Stimulated activated naive CD8-positive, alpha-beta T cell treated with anti-CD3 and anti-CD28 coated beads, Interleukin-15, Interleukin-2, amounts not matched to agents 100 ng/mL and 50 ng/mL, for 24 hours (primary cell): ENCODE measurements around the gene ZFYVE26.

Source experiments
- H3K27ac Mint-ChIP-seq: one replicate; pipeline ENCODE4 v1.8.0; 2021; ENCODE audit warnings: mild to moderate bottlenecking, mixed read lengths
- H3K27me3 Mint-ChIP-seq: one replicate; pipeline ENCODE4 v1.8.0; 2021; ENCODE audit warnings: mixed read lengths
- H3K36me3 Mint-ChIP-seq: one replicate; pipeline ENCODE4 v1.8.0; 2021; ENCODE audit warnings: low read depth, mixed read lengths
- H3K4me1 Mint-ChIP-seq: one replicate; pipeline ENCODE4 v1.8.0; 2021; ENCODE audit warnings: low read depth, mixed read lengths
- H3K4me3 Mint-ChIP-seq: one replicate; pipeline ENCODE4 v1.8.0; 2021; ENCODE audit warnings: mild to moderate bottlenecking, mixed read lengths
- H3K9me3 Mint-ChIP-seq: one replicate; pipeline ENCODE4 v1.8.0; 2021; ENCODE audit warnings: mixed read lengths

Gene ZFYVE26

DNA sequence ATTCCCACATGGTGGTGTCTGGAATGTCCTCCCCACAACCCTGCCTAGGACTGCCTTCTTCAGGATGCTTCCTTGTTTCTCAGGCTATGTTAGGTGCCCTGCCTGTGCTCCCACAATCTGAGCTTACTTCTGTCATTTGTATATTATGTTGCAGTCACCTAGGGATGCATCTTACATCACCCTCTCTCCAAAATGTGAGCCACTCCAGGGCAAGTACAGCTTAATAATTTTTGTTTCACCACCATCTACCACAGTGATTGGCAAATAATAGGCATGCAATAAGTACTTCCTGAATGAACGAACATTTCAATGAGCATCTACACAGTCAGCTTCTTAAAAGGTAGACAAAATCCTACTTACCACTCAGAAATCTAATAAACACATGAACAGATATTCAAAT, 37.6 kb downstream of the ZFYVE26 start:
- Mint-ChIP-seq H3K27me3 (no peaks in the 10 kb centered on the region), H3K4me1 (no peaks in the 10 kb centered on the region), H3K27ac (no peak overlapping the region), H3K9me3 (no peaks in the 10 kb centered on the region), H3K36me3 (peaks cover 77% of the 10 kb centered on the region), H3K4me3 (no peak overlapping the region)

DNA sequence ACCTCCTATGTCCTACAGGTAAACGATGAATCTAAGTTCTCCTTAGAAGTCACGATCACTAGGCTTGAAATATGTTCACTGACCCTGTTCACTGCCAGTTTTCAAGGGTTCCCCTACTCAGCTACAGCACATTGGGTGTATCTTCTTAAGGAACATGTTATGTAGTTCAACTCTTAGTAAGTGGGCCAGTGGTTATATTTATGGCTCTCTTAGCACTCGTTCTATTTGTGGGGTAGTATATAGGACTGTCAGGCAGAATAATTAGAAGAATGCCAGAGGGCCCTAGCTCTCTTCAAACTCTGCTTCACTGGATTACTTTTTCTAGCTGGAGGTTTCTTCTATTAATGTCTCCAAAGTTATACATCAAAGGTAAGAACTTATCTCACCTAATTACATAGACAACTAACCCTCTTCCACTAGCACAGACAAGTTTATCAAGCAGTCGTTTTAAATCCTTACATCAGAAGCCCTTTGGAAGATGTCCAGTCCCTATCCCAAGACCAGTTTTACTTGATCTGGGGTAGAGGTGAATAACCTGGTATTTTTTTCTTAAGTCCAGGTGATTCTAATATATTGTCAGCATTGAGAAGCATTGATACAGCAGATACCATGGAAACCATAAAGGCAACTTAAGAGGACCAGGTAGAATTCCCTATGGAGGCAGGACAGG, 39.6 kb downstream of the ZFYVE26 start:
- Mint-ChIP-seq H3K9me3 (no peaks in the 10 kb centered on the region), H3K27ac (no peak overlapping the region), H3K27me3 (no peaks in the 10 kb centered on the region), H3K4me1 (no peaks in the 10 kb centered on the region), H3K4me3 (no peak overlapping the region), H3K36me3 (peaks cover 71% of the 10 kb centered on the region)

DNA sequence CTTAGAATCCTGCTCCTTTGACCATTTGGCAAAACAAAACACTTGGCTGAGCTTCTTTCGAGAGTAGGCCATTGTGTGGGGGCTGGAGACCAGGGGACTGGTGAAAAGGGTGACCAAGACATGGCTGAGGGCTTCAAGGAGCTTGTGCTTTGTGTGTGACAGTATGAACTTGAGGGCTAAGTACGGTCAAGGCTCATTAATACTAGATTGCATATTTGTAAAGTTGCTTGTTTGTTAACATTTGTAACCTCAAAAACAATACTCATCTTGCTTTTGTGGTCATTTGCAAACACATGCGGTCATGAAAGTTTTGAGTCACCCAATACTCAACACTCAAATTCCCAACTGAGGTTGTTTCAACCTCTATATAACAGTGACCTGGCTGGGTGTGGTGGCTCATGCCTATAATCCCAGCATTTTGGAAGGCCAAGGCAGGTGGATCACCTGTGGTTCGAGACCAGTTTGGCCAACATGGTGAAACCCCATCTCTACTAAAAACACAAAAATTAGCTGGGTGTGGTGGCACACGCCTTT, 42.5 kb downstream of the ZFYVE26 start:
- H3K27me3 Mint-ChIP-seq = no peaks in the 10 kb centered on the region
- no peaks in the 10 kb centered on the region for H3K4me1 Mint-ChIP-seq
- peaks cover 65% of the 10 kb centered on the region for H3K36me3 Mint-ChIP-seq
- H3K4me3 Mint-ChIP-seq = no peak overlapping the region
- no peaks in the 10 kb centered on the region for H3K9me3 Mint-ChIP-seq
- H3K27ac Mint-ChIP-seq = no peak overlapping the region

DNA sequence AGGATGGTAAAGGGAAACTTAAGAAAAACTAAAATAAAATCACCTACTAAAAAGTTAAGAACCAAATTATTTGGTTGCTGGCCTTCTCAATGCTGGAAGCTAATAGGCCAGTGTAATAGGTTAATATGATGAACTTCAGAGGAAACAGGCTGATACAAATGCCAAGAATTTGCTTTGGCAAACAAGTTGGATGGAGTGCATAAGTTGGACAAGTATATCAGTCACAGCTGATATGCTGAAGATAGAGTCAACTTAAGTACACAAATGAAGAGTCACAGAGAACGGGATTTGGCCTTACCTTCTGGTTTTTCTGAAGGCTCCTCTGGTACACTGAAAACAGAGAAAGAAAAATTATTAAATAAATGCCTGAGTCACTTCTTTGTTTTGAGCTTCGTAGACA, 48.2 kb downstream of the ZFYVE26 start:
- Mint-ChIP-seq H3K36me3 (peaks cover 56% of the 10 kb centered on the region), H3K9me3 (no peaks in the 10 kb centered on the region), H3K4me1 (no peaks in the 10 kb centered on the region), H3K27me3 (no peaks in the 10 kb centered on the region), H3K27ac (no peak overlapping the region), H3K4me3 (no peak overlapping the region)

DNA sequence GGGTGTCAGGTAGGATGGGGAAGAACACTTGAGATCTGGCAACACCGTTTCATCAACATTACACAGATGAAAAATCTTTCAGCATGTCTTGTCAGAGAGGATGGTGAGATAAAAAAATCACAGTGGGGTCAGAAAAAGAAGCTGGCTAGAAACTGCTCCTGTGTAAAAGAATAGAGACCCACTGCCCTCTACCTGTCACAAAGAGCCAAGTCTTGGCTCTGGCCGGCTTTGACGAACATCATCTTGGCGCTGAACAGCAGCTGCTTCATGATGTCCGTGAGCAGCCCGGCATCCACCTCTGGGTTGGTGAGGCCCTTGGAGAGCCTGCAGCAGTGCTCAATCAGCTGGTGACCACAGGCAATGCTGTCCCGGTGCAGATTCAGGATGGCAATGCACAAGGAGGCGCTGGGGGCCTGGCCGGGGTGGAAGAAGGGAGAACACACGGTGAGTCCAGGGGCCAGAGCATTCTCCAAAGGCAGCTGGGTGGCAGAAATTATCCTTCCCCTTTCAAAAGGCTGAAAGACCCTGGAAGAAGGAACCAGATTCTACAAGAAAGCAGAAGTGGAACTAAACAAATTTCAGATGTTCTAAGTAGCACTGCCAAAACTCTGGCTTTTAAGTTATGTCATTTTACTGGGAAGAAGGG, 50.2 kb downstream of the ZFYVE26 start:
- Mint-ChIP-seq H3K27ac (no peak overlapping the region), H3K4me3 (no peak overlapping the region), H3K36me3 (peaks cover 52% of the 10 kb centered on the region), H3K4me1 (no peaks in the 10 kb centered on the region), H3K27me3 (no peaks in the 10 kb centered on the region), H3K9me3 (no peaks in the 10 kb centered on the region)

DNA sequence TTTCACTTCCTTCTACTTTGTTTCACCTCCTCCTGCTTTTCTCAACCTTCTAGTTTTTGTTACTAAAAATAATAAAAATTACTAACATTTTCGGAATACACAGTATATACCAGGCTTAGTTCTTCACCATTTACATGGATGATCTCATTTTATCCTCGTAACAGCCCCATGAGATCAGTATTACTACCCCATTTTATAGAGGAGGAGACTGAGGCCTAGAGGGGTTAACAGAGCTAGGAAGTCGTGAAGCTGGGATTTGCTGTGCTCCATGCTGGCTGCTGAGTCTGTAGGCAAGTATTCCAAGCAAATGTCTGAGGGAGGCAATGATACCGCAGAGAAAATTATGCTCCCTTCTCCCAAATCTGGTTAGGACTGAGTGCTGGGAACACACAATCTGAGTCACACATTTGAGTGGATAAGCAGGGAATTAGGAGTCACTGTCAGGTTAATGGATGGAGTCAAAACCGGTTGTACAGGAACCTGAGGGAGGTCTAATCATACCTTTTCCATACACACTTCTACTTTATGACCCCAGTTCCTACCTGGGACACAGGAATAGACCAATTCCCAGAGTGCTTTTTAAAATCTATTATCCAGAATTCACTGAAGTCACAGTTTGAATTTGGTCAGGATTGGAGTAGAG, 51.1 kb downstream of the ZFYVE26 start:
- Mint-ChIP-seq H3K27me3 (no peaks in the 10 kb centered on the region), H3K4me1 (no peaks in the 10 kb centered on the region), H3K27ac (no peak overlapping the region), H3K9me3 (no peaks in the 10 kb centered on the region), H3K36me3 (peaks cover 58% of the 10 kb centered on the region), H3K4me3 (no peak overlapping the region)

DNA sequence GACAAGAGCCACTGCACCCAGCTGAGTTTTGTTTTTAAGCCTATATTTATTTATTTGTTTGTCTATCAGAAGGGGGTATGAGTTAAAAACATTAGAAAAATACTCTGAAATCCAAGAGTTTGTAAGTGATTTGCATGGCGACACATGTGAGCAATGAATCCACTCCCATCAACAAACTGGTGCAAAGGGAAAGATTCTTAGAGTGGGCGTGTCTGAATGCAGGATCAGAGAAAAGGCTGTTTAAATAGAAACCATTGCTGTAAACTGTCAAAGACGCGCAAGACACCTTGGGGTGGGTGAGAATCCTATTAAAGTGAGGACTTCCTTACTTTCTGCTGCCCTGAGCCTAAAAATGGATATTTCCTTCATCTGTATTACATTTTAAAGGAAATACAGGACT, 51.9 kb downstream of the ZFYVE26 start:
- Mint-ChIP-seq H3K27me3 (no peaks in the 10 kb centered on the region), H3K4me3 (no peak overlapping the region)

DNA sequence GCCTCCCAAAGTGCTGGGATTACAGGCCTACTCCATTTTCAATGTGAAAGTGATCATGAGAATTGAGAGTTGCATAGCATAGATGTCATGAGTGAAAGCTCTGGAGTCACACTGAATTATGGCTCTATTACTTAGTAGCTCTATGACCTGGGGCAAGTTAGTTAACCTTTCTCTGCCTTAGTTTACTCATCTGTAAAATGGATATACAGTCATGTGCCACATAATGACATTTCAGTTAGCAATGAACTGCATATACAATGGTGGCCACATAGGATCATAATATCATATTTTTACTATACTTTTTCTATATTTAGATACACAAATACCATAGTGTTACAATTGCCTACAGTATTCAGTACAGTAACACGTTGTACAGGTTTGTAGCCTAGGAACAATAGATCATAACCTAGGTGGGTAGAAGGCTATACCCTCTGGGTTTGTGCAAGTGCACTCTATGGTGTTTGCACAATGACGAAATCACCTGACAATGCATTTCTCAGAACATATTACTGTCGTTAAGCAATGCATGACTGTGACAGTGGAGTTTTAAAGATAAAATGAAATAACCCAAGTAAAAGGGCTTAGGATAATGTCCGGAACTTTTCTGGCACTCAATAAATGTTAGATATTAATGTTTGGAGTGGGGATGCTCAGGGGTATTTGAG, 53.1 kb downstream of the ZFYVE26 start:
- Mint-ChIP-seq H3K4me1 (no peaks in the 10 kb centered on the region), H3K27me3 (no peaks in the 10 kb centered on the region), H3K36me3 (peaks cover 65% of the 10 kb centered on the region), H3K27ac (no peak overlapping the region), H3K4me3 (no peak overlapping the region), H3K9me3 (no peaks in the 10 kb centered on the region)

More for the DNA sequence above, 51.9 kb downstream of the ZFYVE26 start:
- Mint-ChIP-seq H3K9me3 (no peaks in the 10 kb centered on the region), H3K36me3 (peaks cover 60% of the 10 kb centered on the region), H3K4me1 (no peaks in the 10 kb centered on the region), H3K27ac (no peak overlapping the region)

DNA sequence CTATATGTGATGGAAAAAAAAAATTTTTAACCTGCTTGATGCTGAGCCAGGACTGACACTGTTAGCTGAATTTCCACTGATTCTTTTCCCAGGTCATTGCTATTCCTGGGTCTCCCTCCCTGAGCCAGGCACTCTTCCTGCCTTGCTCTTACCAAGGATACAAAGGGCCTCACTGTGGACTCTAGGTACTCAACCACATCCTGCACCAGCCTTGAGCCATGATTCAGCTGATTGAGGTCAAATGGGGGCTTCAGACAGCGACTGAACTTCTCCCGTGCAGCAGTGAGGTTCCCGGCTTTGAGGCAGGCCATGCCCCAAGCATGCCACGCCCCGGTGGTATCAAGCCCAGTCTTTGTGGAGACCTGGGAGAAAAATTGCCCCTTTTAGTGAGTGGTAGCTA, 54.3 kb downstream of the ZFYVE26 start:
- no peak overlapping the region for H3K4me3 Mint-ChIP-seq
- no peaks in the 10 kb centered on the region for H3K27me3 Mint-ChIP-seq
- no peak overlapping the region for H3K27ac Mint-ChIP-seq
- H3K9me3 Mint-ChIP-seq = no peaks in the 10 kb centered on the region
- peaks cover 62% of the 10 kb centered on the region for H3K36me3 Mint-ChIP-seq
- no peaks in the 10 kb centered on the region for H3K4me1 Mint-ChIP-seq

DNA sequence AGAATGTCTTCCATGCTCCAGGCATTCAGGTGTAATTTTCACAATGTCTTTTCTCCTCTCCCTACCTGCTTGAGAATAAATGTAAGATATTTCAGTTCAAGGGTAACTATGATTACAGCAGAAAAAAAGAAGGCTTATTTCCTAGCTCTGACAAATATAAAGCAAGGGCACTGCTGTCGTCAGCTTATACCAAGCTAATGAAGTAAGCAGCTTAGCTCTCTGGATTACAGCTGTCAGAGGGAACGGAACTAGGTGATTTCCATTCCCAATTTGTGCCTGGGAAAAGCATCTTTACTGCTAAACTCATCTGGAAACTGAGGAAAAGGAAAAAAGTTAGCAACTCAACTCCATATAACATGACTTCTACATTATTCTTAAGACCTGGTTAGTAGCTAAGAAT, 56.5 kb downstream of the ZFYVE26 start:
- Mint-ChIP-seq H3K4me1 (no peaks in the 10 kb centered on the region), H3K4me3 (no peak overlapping the region), H3K27ac (no peak overlapping the region), H3K9me3 (no peaks in the 10 kb centered on the region), H3K36me3 (peaks cover 65% of the 10 kb centered on the region), H3K27me3 (no peaks in the 10 kb centered on the region)

DNA sequence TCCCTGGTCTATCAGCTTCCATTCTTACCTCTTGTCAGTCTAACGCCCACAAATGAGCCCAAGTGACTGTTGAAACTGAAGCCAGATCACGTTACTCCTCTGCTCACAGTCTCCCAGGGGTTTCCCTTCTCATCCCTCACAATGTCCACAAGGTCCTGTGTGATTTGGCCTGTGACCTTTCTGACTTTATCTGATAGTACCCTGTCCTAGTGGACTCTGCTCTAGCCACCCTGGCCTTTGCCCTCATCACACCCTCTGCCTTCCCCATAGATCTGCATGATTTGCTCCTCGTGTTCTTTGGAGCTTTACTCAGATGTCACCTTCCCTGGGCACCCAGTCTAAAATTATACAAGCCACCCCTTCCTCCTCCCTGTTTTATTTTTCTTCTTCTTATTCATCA, 59.2 kb downstream of the ZFYVE26 start:
- H3K27me3 Mint-ChIP-seq = no peaks in the 10 kb centered on the region
- H3K36me3 Mint-ChIP-seq = peaks cover 67% of the 10 kb centered on the region
- no peak overlapping the region for H3K4me3 Mint-ChIP-seq
- no peak overlapping the region for H3K27ac Mint-ChIP-seq
- H3K9me3 Mint-ChIP-seq = no peaks in the 10 kb centered on the region
- no peaks in the 10 kb centered on the region for H3K4me1 Mint-ChIP-seq

DNA sequence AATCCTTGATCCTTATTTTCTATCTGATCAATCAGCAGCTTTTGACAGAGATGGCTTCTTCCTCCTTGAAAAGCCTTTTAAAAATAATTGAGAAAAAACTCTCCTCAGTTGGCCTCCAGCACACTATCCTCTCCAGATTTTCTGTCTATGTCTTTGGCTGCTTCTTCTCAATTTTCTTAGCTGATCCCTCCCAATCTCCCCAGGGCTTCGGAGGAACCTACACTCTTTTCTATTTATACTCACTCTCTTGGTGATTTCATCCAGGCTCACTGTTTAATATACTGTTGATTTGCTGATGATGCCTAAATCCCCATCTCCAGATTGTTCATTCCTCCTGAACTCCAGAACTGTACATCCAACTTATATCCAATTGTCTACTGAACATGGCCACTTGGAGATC, 59.9 kb downstream of the ZFYVE26 start:
- Mint-ChIP-seq H3K27ac (no peak overlapping the region), H3K27me3 (no peaks in the 10 kb centered on the region), H3K9me3 (no peaks in the 10 kb centered on the region), H3K36me3 (peaks cover 69% of the 10 kb centered on the region), H3K4me1 (no peaks in the 10 kb centered on the region), H3K4me3 (no peak overlapping the region)

DNA sequence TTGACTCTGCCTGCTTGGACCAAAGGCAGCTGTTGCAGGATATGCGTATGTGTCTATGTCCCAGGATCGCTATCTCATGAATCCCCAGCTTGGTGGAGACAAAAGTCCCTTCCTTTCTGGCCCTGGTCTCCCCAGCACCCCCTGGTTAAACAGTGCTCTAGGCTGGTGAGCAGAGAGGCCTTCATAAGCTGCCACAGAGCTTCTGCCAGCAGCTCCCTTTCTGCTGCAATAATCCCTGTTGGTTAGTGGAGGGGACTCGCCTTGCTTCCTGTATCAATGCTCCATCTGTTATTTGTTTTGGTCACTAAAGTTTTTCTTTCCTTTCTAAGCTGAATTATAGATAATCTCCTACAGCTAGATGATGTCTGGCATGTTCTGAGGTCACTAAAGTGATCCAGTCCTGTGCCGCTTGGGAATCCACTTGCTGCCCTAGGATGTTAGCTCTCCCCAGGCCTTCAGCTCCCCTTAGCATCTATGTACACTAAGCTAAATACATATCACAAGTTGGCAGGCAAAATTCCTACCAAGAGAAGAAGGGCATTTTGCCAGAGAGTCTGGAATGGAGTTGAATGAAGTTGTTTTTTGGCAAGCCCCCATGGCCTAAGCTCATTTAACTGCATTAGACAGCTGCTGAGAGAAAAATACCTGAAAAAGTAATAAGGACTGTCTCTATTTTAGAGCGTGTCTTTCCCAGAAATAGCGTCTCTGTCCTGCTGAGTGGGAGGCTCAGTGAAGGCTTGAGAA, 66.9 kb downstream of the ZFYVE26 start:
- Mint-ChIP-seq H3K27ac (no peak overlapping the region), H3K36me3 (peaks cover 69% of the 10 kb centered on the region), H3K27me3 (no peaks in the 10 kb centered on the region), H3K4me3 (no peak overlapping the region), H3K9me3 (no peaks in the 10 kb centered on the region), H3K4me1 (peaks cover 11% of the 10 kb centered on the region)

DNA sequence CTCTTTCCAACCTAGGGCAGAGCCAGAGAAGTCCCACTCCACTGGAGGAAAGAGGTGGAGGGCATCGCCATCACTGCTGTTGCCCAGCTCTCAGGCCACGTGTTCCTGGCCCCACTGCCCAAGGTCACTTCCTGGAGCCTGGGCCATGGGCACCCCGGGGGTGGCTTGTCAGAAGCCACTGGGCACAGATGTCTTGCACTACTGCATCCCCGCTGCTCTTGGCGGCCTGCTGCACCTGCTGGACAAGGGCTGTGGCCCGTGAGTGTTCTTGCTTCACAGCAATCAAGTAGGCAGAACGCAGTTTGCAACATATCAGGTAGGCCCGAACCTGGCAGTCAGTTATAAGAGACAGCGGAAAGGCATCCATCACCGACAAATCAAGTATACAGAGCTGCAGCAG, 68.1 kb downstream of the ZFYVE26 start:
- Mint-ChIP-seq H3K27ac (no peak overlapping the region), H3K4me1 (peaks cover 11% of the 10 kb centered on the region), H3K9me3 (no peaks in the 10 kb centered on the region), H3K36me3 (peaks cover 58% of the 10 kb centered on the region), H3K27me3 (no peaks in the 10 kb centered on the region), H3K4me3 (no peak overlapping the region)
